Right lobe of liver (tissue), 6 donors: Measurements from ENCODE around the gene LRRC1. TPM values are rescaled to one million over a fixed set of nuclear protein-coding genes. Genes with fewer than 3 reads are reported as not detected.

ENCODE experiments used
- ATAC-seq, 4 donors: fragments of 200-7000 bp; cut with Tn5 transposase; one replicate each; pipeline ENCODE4 v1.9.1; 2020; ENCODE audit warnings: mild to moderate bottlenecking in 4 of 4, moderate library complexity in 4 of 4
- DNase-seq, 3 donors: peaks; one replicate each; pipeline ENCODE4 v3.0.0-alpha.2; 2020
- H3K27ac ChIP-seq, 3 donors: fragments of 200-600 bp; one replicate each; pipeline ENCODE4 v1.8.0; 2022
- H3K27me3 ChIP-seq, 2 donors: fragments of 200-600 bp; one replicate each; pipeline ENCODE4 v1.8.0; 2022
- H3K36me3 ChIP-seq, 4 donors: fragments of 200-600 bp; sonication (generic) in 1 of 4; one replicate each; pipeline versions ENCODE4 v1.5.1 to v1.8.0; 2017 to 2022; ENCODE audit warnings: control low read depth in 1 of 4
- H3K4me1 ChIP-seq, 4 donors: fragments of 200-600 bp; sonication (generic) in 1 of 4; one replicate each; pipeline versions ENCODE4 v1.5.1 to v1.8.0; 2017 to 2022; ENCODE audit warnings: control low read depth in 1 of 4
- H3K4me3 ChIP-seq, 3 donors: fragments of 200-600 bp; one replicate each; pipeline ENCODE4 v1.8.0; 2022
- H3K9me3 ChIP-seq, 4 donors: fragments of 200-600 bp; sonication (generic) in 1 of 4; one replicate each; pipeline versions ENCODE4 v1.5.1 to v1.8.0; 2017 to 2022; ENCODE audit warnings: control low read depth in 1 of 4
- POLR2A ChIP-seq: fragments of 450-650 bp; IDR thresholded peaks from one replicate; pipeline ENCODE4 v1.6.1; 2017; ENCODE audit warnings: antibody characterized with exemption, mild to moderate bottlenecking
- WGBS: methylation state at CpG from one replicate; pipeline ENCODE4 v1.1.6; 2018; ENCODE audit warnings: low coverage, low lambda C conversion rate; ENCODE audit not compliant: insufficient coverage; ENCODE audit errors: missing lambda C conversion rate; 5-methylcytosine and 5-hydroxymethylcytosine counted together
- intact Hi-C, 2 donors: fragments of 100-400 bp; cut with DNase I; formaldehyde crosslinking; loops; one replicate each; pipeline versions ENCODE4 v1.11.2 to v1.14.1; 2022
- total RNA-seq, 6 experiments: library from RNA; depleted of rRNA in 2 of 6; stranded (reverse); fragments of >200 nt in 2 of 6; fragmentation: NEBNext Ultra II Directional in 3 of 6; extraction: Animal tissue kit (Norgen Biotek cat#: 25700) in 3 of 6; gene quantifications; one replicate each; pipeline versions ENCODE4 v1.1.0 to v1.2.4, GENCODE V29; 2016 to 2023
- TF ChIP-seq, protein P1 (sequence below), 4 donors: fragments of 200-600 bp in 3 of 4; fragments of 450-650 bp in 1 of 4; IDR thresholded peaks; one replicate each; pipeline versions ENCODE4 v1.5.1 to v1.8.0; 2016 to 2022; ENCODE audit warnings: antibody characterized with exemption in 4 of 4, mild to moderate bottlenecking in 2 of 4
- donor health status: DM: no; HTN: yes; CAD: no.
- donor health status: DM: no; HTN: no; CAD: no.
- donor health status: DM: no; HTN: no; CAD: no.
- donor health status: DM: no; HTN: yes; CAD: no.
- donor health status: DM: no; HTN: yes; CAD: no.

Gene LRRC1
- total RNA-seq, 6 experiments from 2014 or later, result 0.46 to 3.2 (median 1.4) TPM

DNA sequence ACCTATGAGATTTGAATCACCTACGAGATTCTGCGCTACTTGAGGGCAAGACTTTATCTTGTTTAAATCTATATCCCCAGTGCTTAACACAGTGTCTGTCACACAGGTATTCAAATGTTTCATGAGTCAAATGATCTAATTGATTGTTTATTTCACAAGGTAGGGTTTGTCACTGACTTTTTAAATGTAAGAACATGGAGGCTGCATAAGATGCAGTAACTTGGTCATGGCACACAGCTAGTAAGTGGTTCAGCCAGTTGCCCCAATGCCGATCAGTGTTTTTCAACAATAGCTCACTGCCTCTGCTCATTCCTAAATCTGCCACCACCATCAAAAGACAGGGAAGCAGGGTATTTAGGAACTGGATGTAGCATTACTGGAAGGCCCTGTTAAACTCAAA is 42.4 kb upstream of the LRRC1 start:
- Histone ChIP-seq H3K9me3 (no peaks in the 10 kb centered on the region), H3K4me3 (no peak overlapping the region), H3K36me3 (no peaks in the 10 kb centered on the region), H3K27ac (no peak overlapping the region), H3K27me3 (no peaks in the 10 kb centered on the region), H3K4me1 (no peaks in the 10 kb centered on the region)
- ATAC-seq (no peak), DNase-seq (no peak)
- 89% methylated on average over 3 of the region's 3 CpGs for WGBS
- intact Hi-C loops, result no loop called here
- TF ChIP-seq POLR2A, result no peak
- TF ChIP-seq, protein P1, sequence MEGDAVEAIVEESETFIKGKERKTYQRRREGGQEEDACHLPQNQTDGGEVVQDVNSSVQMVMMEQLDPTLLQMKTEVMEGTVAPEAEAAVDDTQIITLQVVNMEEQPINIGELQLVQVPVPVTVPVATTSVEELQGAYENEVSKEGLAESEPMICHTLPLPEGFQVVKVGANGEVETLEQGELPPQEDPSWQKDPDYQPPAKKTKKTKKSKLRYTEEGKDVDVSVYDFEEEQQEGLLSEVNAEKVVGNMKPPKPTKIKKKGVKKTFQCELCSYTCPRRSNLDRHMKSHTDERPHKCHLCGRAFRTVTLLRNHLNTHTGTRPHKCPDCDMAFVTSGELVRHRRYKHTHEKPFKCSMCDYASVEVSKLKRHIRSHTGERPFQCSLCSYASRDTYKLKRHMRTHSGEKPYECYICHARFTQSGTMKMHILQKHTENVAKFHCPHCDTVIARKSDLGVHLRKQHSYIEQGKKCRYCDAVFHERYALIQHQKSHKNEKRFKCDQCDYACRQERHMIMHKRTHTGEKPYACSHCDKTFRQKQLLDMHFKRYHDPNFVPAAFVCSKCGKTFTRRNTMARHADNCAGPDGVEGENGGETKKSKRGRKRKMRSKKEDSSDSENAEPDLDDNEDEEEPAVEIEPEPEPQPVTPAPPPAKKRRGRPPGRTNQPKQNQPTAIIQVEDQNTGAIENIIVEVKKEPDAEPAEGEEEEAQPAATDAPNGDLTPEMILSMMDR (IDR thresholded peaks at IDR 0.05), result no peak

DNA sequence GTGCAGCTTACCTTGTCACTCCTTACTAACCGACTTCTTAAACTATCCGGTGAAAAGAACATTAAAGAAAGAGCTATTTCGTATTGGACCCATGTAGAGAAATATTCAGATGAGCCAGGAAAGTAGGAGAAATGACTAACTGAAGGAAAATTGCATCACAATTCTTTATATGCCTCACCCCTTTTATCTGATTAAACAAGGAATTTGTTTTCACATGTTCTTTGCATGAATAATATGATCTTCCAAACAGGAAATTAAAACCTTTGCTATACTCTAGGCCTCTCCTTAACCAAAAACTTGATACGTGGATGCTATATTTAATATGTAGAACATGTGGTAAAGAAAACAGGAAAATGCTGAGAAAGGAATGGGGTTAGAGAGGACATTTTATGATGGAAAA is 41.9 kb upstream of the LRRC1 start:
- no peaks in the 10 kb centered on the region for H3K9me3 ChIP-seq
- no peak for ATAC-seq
- WGBS, result 79% methylated on average over 4 of the region's 4 CpGs
- intact Hi-C loops, result no loop called here
- H3K36me3 ChIP-seq, result no peaks in the 10 kb centered on the region
- TF ChIP-seq, protein P1 (IDR thresholded peaks at IDR 0.05), result no peak
- no peak for TF ChIP-seq POLR2A
- no peak for DNase-seq
- H3K27me3 ChIP-seq, result no peaks in the 10 kb centered on the region
- H3K27ac ChIP-seq, result no peak overlapping the region
- no peak overlapping the region for H3K4me3 ChIP-seq
- no peaks in the 10 kb centered on the region for H3K4me1 ChIP-seq

DNA sequence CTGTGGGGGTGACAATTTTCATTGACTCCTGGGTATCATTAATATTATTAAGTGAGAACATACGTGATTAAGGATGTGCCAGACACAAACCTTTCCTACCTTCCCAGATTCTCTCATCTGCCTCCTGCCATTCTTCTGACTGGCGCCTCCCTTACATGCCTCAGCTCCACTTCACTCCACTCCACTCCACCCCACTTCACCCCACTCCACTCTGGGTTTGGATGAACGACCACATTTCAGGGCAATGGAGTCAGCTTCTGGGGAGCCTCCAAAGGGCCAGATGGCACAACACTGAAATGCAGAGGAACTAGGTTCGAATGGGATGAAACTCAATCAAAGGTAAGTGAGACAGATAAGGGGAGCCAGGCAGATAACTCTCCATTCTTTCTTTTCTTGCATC is 40.5 kb upstream of the LRRC1 start:
- TF ChIP-seq, protein P1 (IDR thresholded peaks at IDR 0.05), result no peak
- Histone ChIP-seq H3K27me3 (no peaks in the 10 kb centered on the region), H3K9me3 (no peaks in the 10 kb centered on the region), H3K27ac (no peak overlapping the region), H3K4me3 (no peak overlapping the region), H3K36me3 (no peaks in the 10 kb centered on the region), H3K4me1 (no peaks in the 10 kb centered on the region)
- ATAC-seq (no peak), DNase-seq (no peak)
- WGBS, result 68% methylated on average over 4 of the region's 4 CpGs
- intact Hi-C loops, result no loop called here

DNA sequence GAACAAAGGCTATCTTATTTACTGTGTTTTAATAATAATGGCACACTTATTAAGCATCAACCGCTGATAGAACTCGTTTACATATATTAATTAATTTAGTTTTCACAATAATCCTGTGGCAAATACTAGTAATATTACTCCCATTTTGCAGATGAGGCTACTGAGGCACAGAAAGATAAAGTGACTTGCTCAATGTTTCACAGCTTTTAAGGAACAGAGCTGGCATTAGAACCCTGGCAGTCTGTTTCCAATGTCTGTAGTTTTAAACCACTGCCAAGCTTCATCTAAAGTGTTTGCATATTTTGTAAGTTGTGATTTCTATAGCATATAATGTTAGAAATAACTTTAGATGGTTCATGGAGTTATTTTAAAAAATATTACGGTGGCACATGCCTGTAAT is 38.4 kb upstream of the LRRC1 start:
- no peaks in the 10 kb centered on the region for H3K9me3 ChIP-seq
- ATAC-seq (no peak), DNase-seq (no peak)
- H3K4me3 ChIP-seq, result no peak overlapping the region
- TF ChIP-seq, protein P1 (IDR thresholded peaks at IDR 0.05), result no peak
- no peak for TF ChIP-seq POLR2A
- 76% methylated on average over 3 of the region's 3 CpGs for whole genome bisulfite sequencing
- H3K36me3 ChIP-seq, result no peaks in the 10 kb centered on the region
- H3K4me1 ChIP-seq, result no peaks in the 10 kb centered on the region
- H3K27ac ChIP-seq, result no peak overlapping the region
- intact Hi-C loops, result no loop called here
- no peaks in the 10 kb centered on the region for H3K27me3 ChIP-seq

DNA sequence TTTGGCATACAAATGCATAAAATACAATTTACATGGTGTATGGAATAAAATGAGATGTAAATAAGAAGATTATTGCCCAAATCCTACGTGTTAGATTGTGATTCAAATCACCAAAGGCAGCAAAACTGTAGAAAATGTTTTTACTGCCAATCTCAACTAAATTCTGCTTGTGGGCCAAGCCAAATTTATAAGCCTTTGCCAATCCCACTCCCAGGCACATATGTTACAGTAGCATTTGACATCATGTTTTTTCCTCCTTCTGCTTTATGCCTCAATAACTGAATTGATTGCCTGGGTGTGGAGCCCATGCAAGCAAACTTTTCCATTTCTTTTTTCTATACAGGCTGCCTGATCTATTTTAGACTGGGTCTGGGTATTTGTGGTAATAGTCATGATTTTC is 36.3 kb upstream of the LRRC1 start:
- 42% methylated on average over 1 of the region's 1 CpG for WGBS
- Histone ChIP-seq H3K4me3 (no peak overlapping the region), H3K27ac (no peak overlapping the region), H3K36me3 (no peaks in the 10 kb centered on the region), H3K9me3 (no peaks in the 10 kb centered on the region), H3K4me1 (no peaks in the 10 kb centered on the region), H3K27me3 (no peaks in the 10 kb centered on the region)
- ATAC-seq (no peak), DNase-seq (no peak)
- intact Hi-C loops, result no loop called here
- TF ChIP-seq, protein P1 (IDR thresholded peaks at IDR 0.05), result no peak
- no peak for TF ChIP-seq POLR2A
